Glutamatergic neuron (in vitro differentiated cells): ENCODE results near the gene FBN3. TPM values are rescaled to one million over a fixed set of nuclear protein-coding genes. Genes with fewer than 3 reads are reported as not detected.

ENCODE experiments used
- DNase-seq: peaks from one replicate; pipeline ENCODE4 v3.0.0; 2022
- H3K27ac Mint-ChIP-seq: one replicate; pipeline ENCODE4 v1.8.0; 2020; ENCODE audit warnings: mild to moderate bottlenecking, mixed read lengths, inconsistent platforms; ENCODE audit not compliant: unreplicated experiment
- H3K27me3 Mint-ChIP-seq: one replicate; pipeline ENCODE4 v1.8.0; 2020; ENCODE audit warnings: mild to moderate bottlenecking, moderate library complexity, mixed read lengths, inconsistent platforms; ENCODE audit not compliant: unreplicated experiment
- H3K36me3 Mint-ChIP-seq: one replicate; pipeline ENCODE4 v1.8.0; 2020; ENCODE audit warnings: mild to moderate bottlenecking, mixed read lengths, inconsistent platforms; ENCODE audit not compliant: unreplicated experiment
- H3K4me1 Mint-ChIP-seq: one replicate; pipeline ENCODE4 v1.8.0; 2020; ENCODE audit warnings: mild to moderate bottlenecking, low read depth, mixed read lengths, inconsistent platforms; ENCODE audit not compliant: unreplicated experiment
- H3K4me3 Mint-ChIP-seq: one replicate; pipeline ENCODE4 v1.8.0; 2020; ENCODE audit warnings: mild to moderate bottlenecking, mixed read lengths, inconsistent platforms; ENCODE audit not compliant: unreplicated experiment
- H3K9me3 Mint-ChIP-seq: one replicate; pipeline ENCODE4 v1.8.0; 2020; ENCODE audit warnings: mild to moderate bottlenecking, moderate library complexity, mixed read lengths, inconsistent platforms; ENCODE audit not compliant: unreplicated experiment
- CTCF ChIP-seq: fragments of 200-600 bp; sonication (generic); IDR thresholded peaks from one replicate; pipeline ENCODE4 v1.5.0; 2021; ENCODE audit not compliant: partially characterized antibody, unreplicated experiment
- total RNA-seq: library from RNA; stranded (reverse); fragmentation: NEBNext Ultra II Directional; extraction: Animal tissue kit (Norgen Biotek cat#: 25700); gene quantifications from one replicate; pipeline ENCODE4 v1.2.1, GENCODE V29; 2021; ENCODE audit not compliant: unreplicated experiment

FBN3 gene
- total RNA-seq, 1 donor from 2014 or later = 18.3 TPM

- no peak overlapping the region for H3K4me3 Mint-ChIP-seq
- no peak for TF ChIP-seq CTCF
- H3K4me1 Mint-ChIP-seq = no peaks in the 10 kb centered on the region
- peaks cover 4% of the 10 kb centered on the region for H3K9me3 Mint-ChIP-seq
- H3K36me3 Mint-ChIP-seq = no peaks in the 10 kb centered on the region
- no peak overlapping the region for H3K27ac Mint-ChIP-seq
- peaks cover 2% of the 10 kb centered on the region for H3K27me3 Mint-ChIP-seq
- no peak for DNase-seq
Observed at GRCh38 chr19:8185343-8186068, 36.1 kb upstream of the FBN3 start.

- Mint-ChIP-seq H3K4me3 (no peak overlapping the region), H3K27me3 (peaks cover 2% of the 10 kb centered on the region), H3K27ac (no peak overlapping the region), H3K4me1 (no peaks in the 10 kb centered on the region), H3K36me3 (no peaks in the 10 kb centered on the region), H3K9me3 (peaks cover 4% of the 10 kb centered on the region)
- no peak for TF ChIP-seq CTCF
- DNase-seq = no peak
Observed at GRCh38 chr19:8184274-8184673, 34.9 kb upstream of the FBN3 start.

- Mint-ChIP-seq H3K9me3 (no peaks in the 10 kb centered on the region), H3K4me1 (no peaks in the 10 kb centered on the region), H3K36me3 (no peaks in the 10 kb centered on the region), H3K27me3 (peaks cover 2% of the 10 kb centered on the region), H3K27ac (no peak overlapping the region), H3K4me3 (no peak overlapping the region)
- no peak for DNase-seq
- no peak for TF ChIP-seq CTCF
Observed at GRCh38 chr19:8180018-8180417, 30.6 kb upstream of the FBN3 start.

GRCh38 chr19:8174706-8175105 lies 25.3 kb upstream of the FBN3 start:
- H3K4me1 Mint-ChIP-seq = no peaks in the 10 kb centered on the region
- no peak for TF ChIP-seq CTCF
- H3K27ac Mint-ChIP-seq = no peak overlapping the region
- H3K9me3 Mint-ChIP-seq = no peaks in the 10 kb centered on the region
- DNase-seq = no peak
- peaks cover 3% of the 10 kb centered on the region for H3K27me3 Mint-ChIP-seq
- no peak overlapping the region for H3K4me3 Mint-ChIP-seq
- H3K36me3 Mint-ChIP-seq = no peaks in the 10 kb centered on the region

GRCh38 chr19:8168537-8168936 lies 19.1 kb upstream of the FBN3 start:
- H3K27ac Mint-ChIP-seq = no peak overlapping the region
- H3K36me3 Mint-ChIP-seq = no peaks in the 10 kb centered on the region
- DNase-seq = no peak
- no peak for TF ChIP-seq CTCF
- H3K9me3 Mint-ChIP-seq = peaks cover 4% of the 10 kb centered on the region
- H3K27me3 Mint-ChIP-seq = peaks cover 3% of the 10 kb centered on the region
- no peak overlapping the region for H3K4me3 Mint-ChIP-seq
- no peaks in the 10 kb centered on the region for H3K4me1 Mint-ChIP-seq
